ENCODE data around the gene MLXIP.
"Not testable (repeated sequence)": the region's sequence is repeated elsewhere in the genome, so short reads cannot be mapped to it uniquely, and the experiment has no call there.

MLXIP gene

DNA sequence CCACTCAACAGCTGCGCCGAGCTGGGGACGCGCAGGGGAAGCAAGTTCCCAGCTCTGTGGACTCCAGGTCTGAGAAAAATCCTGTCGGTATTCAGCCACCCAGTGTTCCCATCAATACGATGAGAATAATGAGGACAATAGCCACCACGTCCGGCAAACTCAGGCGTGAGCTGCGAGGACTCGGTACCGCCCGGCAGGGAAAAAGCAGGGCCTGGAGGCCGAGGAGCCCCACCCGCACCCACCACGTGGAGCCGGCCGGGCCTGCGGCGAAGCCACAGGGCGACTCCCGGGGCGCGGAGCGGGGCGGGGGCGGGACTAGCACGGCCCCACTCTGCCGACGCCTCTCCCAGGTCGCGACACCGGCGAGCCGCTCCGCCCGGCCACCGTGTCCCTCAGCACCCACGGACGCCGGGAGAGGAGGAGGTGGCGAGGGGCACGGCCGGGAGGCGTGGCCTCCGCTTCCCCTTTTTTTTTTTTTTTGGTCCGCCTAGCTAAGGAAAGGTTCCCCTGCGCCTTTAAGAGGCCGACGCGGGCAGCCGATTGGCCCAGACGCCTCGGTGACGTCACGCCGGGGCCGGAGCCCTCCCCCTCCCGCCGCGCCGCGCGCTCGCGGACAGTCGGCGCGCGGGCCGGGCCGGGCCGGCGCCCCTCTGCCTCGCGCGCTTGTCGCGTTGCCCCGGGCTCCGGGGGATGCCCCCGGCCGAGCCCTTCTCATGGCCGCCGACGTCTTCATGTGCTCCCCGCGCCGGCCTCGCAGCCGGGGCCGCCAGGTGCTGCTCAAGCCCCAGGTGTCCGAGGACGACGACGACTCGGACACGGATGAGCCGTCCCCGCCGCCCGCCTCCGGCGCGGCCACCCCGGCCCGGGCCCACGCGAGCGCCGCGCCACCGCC lies at the start of gene MLXIP:
MLXIP (plus strand) TSS at position 616 of the 892 bp plus-strand sequence; CDS start at position 714, 98 bp downstream.
- peak; percentile 91 for DNase-seq

- peak; percentile 31 for DNase-seq
Measured at GRCh38 chr12:122028905-122029560, 49.5 kb upstream of the MLXIP start.

DNA sequence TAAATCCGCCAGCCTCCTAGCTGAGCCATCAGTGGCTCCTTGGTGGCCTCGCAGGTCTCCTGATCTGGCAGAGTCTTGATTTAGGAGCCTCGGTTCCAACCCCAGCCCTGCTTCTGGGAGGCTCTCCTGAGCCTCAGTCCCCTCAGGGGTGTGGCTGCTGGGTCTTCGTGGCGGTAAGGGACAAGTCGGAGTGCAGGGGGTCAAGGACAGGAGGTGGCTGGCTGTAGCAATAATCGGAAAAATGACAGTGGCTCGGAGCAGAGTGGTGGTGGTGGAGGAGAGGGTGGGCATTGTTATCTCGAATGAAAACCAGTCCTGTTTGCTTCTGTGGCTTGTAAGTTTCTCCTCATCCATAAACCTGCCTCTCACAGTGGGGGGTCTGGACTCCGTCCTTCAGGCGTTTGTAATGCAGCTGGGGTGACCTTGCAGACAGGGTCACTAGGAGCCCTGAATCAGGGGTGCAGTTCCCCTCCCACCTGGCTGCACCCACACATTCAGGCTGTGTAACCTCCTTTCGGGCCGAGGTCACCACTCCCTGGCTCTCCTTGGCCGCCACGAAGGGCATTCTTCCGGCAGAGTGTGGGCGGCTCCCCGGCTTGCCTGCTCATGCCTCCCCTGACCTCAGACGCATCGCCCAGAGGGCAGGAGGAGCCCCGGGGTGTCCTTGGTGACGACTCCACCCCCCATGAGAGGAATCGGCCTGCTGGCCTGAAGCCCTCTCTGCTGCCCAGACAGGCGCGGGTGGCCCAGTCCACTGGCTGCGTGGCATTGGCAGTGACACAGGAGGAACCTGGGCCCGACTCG lies 48.7 kb upstream of the MLXIP start:
- DNase-seq = no peak

DNA sequence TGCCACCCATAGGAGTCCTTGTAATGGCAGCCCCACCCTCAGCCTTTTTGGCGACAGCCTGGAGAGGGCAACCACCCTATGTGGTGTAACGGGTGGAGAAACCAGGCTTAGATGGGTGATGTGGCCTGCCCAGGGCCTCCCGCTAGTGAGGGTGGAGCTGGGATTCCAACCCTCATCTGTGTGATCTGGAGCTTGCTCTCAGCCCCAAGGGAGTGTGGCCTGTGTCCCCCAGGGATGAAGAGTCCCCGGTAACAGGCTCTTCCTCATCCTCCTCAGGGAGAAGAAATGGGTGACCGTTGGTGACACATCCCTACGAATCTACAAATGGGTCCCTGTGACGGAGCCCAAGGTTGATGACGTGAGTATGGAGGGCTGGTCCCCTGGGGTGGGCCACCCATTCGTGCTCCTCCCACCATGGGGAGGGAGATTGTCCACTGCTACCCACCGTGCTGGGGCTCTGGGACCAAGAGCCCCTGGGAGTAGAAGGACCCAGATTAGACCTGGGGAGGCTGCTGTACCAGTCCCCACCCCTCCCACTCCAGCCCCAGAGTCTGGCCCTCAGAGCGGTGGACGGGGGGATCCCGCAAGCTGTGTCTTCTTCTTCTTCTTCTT lies 48.0 kb upstream of the MLXIP start:
- DNase-seq = no peak

DNA sequence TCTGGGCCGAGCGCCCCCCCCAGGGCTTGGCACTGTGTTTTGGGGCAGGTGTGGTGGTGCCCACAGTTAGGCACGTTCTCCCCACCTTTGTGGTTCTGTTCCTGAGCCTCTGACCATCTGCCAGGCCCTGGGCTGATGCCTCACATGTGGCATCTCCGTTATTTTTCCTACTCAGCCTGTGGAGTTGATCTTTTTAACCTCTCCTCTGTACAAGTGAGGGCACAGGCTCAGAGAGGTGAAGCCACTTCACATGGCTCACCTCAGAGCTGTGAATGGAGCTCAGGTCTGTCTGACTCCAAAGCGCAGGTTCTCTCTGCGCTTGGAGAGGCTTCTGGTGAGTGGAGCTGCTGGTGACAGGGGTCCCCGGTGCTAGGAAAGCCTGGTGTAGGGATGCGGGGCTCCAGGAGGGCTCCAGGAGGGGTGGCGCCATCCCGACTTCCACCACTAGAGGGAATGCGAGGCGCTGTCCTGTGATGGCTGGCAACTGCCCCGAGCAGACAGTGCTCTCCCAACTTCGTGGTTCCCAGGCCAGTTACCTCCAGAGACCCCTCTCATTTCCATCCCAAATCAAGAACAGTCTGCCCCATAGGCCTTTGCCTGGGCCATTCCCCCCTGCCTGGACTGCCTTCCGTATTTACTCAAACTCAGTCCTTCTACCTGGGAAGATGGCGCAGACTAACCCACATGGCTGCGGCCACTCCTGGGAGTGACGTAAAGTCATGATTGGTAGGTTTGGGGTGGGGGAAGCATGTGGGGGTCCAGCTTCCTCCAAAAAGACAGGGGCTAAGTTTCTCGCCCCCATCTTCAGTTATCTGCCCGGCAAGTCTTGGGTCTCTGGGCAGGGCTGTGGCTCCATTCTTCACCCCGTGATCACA lies 47.0 kb upstream of the MLXIP start:
- DNase-seq = peak; percentile 34

DNA sequence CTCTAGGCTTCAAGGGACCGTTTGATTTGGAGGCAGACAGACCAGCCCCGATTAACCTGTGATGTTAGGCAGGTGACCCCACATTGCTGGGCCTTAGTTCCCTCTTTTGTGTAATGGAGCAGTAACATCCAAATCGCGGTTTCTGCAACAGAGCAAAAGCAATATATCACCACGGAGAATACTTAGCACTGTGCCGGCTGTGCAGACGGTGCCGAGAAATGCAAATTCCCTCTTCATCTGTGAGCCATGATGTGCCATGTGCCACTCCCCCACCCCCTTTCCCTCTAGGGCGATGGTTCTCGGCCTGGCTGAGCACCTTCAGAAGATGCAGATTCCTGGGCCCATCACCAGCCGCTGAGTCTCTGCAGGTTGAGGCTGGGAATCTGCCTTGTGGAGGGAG lies 46.0 kb upstream of the MLXIP start:
- no peak for DNase-seq

GRCh38 chr12:122035292-122035691 lies 43.3 kb upstream of the MLXIP start:
- no peak for DNase-seq

DNA sequence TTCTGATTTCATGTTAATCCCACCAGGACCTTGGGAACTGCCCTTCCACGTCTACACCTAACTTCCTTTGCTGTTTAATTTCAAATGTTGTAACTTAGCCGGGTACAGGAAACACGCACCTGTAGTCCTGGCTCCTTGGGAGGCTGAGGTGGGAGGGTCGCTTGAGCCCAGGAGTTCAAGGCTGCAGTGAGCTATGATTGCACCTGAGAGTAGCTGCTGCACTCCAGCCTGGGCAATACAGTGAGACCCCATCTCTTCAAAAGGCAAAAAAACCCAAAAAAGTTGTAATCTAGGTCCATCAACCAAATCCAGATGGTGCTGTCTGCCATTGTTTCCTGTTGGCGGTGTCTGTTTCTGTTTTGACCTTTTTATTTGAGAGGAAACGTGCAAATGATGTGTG lies 42.4 kb upstream of the MLXIP start:
- no peak for DNase-seq

- DNase-seq = no peak
Measured at GRCh38 chr12:122040579-122041386, 37.8 kb upstream of the MLXIP start.

- not testable (repeated sequence) for DNase-seq
Measured at GRCh38 chr12:122041458-122041857, 37.1 kb upstream of the MLXIP start.

- no peak for DNase-seq
Measured at GRCh38 chr12:122042910-122043309, 35.6 kb upstream of the MLXIP start.

DNA sequence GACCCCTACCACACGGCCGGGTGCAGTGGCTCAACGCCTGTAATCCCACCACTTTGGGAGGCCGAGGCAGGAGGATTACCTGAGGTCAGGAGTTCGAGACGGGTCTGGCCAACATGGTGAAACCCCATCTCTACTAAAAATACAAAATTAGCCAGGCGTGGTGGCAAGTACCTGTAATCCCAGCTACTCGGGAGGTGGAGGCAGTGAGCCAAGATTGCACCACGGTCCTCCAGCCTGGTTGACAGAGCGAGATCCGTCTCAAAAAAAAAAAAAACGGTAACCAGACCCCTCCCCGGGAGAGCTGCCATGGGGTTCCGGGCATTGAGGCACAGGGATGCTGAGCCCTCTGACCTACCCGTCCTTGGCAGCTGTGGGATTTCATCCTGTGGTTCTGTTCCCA lies 35.1 kb upstream of the MLXIP start:
- DNase-seq = no peak

- no peak for DNase-seq
Measured at GRCh38 chr12:122045262-122045661, 33.3 kb upstream of the MLXIP start.

- DNase-seq = no peak
Measured at GRCh38 chr12:122046145-122046544, 32.4 kb upstream of the MLXIP start.

DNA sequence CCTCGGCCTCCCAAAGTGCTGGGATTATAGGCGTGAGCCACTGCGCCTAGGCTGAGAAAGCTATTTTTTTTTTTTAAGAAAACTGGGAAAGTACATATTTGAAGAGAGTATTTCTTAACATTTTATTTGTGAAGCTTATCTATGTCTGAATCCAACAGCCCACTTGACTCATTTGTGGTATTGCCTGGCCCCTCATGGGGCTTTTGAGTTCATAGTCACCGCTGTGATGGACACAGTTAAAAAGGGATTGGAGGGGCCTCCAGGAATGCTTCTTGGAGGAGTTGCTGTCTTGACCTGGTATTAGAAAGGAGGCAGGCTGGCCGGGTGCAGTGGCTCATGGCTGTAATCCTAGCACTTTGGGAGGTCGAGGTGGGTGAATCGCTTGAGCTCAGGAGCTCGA lies 30.4 kb upstream of the MLXIP start:
- DNase-seq = no peak

- DNase-seq = no peak
Measured at GRCh38 chr12:122049827-122050226, 28.7 kb upstream of the MLXIP start.

DNA sequence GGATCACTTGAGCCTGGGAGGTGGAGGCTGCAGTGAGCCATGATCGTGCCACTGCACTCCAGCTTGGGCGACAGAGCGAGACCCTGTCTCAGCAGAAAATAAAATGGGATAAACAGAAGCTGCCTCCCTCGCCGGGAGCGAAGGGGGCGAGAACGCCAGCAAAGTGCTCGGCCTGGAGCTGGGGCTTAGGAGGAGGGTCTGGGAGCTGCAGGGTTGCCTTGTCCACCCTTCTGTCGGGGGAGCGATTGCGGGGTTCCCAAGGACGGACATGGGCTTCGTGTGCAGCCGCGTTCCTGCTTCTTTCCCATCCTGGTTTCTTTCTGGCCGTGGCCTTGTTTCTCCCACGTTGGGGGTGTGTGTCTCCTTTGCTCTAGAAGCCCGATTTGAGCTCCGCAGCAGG lies 27.9 kb upstream of the MLXIP start:
- DNase-seq = no peak

DNA sequence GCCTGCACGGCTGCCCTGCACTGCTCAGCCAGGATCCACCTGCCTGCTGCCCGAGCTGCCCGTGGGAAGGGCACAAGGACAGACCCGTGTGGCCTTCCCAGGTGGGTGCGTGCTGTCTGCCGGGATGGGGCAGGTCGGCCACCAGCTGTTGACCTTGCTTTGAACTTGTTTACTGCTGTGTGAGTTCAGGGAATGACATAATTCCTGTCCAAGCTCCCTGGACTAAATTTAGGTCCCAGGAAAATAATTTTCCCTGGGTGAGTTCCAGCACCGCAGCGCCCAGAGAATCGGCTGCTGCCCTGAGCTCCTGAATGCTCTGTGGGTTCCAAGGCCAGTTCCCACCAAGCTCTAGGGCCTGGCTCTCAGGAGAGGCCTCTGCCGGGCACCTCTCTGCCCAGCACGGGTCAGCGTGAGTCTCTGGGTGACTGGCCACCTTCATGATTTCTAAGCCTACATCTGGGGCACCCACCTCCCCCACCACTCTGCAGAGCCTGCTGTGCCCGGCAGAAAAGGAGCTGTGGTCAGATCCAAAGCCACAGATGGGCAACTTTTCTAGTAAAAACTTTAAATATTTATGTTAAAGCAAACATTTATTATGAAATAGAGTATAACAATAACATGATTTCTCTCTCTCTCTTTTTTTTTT lies 27.2 kb upstream of the MLXIP start:
- no peak for DNase-seq

- no peak for DNase-seq
Measured at GRCh38 chr12:122052285-122052684, 26.3 kb upstream of the MLXIP start.

GRCh38 chr12:122054842-122055520 lies 23.6 kb upstream of the MLXIP start:
- DNase-seq = no peak
